Esophagus squamous epithelium (tissue), 4 donors: ENCODE data around the gene MIA.
A peak's percentile ranks its signal among the peaks of the same experiment; 100 is the strongest.

Experiments
- CTCF ChIP-seq, 6 experiments: fragments of 450-650 bp in 4 of 6; fragments of 200-600 bp in 2 of 6; sonication (generic) in 2 of 6; IDR thresholded peaks; one replicate each; pipeline ENCODE4 v1.5.1; 2016 to 2019; ENCODE audit warnings: antibody characterized with exemption in 6 of 6, mild to moderate bottlenecking in 4 of 6, moderate library complexity in 4 of 6
- POLR2A ChIP-seq, 4 donors: fragments of 450-650 bp; IDR thresholded peaks; one replicate each; pipeline ENCODE4 v1.6.1; 2017; ENCODE audit warnings: antibody characterized with exemption in 4 of 4, mild to moderate bottlenecking in 4 of 4, moderate library complexity in 3 of 4

DNA sequence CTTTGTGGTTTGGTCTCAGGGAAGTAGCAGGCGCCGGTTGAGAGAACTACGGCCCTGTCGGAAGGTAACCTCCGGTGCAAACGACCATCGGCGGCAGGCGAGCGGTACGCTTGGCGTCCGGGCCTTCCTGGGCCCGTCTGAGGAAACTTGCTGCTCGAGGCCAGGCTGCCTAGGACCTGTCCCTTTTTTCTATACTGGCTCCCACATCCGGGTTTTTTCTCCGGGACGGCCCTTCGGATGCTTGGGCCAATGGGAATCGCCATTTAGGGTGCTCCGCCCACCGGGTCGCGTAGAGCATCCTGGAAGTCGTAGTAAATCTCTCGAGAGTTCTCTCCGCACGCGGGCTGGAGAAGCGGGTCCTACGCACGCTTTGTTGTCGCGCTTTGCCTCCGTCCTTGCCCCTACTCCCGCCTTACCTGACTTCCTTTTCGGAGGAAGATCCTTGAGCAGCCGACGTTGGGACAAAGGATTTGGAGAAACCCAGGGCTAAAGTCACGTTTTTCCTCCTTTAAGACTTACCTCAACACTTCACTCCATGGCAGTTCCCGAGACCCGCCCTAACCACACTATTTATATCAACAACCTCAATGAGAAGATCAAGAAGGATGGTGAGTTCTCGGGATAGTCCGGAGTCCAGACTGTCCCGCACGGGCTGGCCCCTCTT is 24.3 kb upstream of the MIA start, which contains the start of gene SNRPA:
- TF ChIP-seq CTCF (IDR thresholded peaks at IDR 0.05) (peak in 1 of 6 experiments; percentile 4), POLR2A (IDR thresholded peaks at IDR 0.05) (peak in 3 of 4 donors; percentile 52 to 93 (median 69))
